ENCODE results near the gene DAGLA. TPM values are rescaled to one million over a fixed set of nuclear protein-coding genes. Genes with fewer than 3 reads are reported as not detected.

DAGLA gene
- total RNA-seq, 2 experiments from 2014 or later, result 0.06 to 0.13 TPM

GRCh38 chr11:61780581-61781162 lies 100.5 kb downstream of the DAGLA start:
- CTCF ChIA-PET, result interaction anchor here (1.1 to 1.8 kb wide), 3 partner anchors 12 to 22 kb away, joined by 3 to 4 read pairs (median 3); partner anchors contain the start of genes FEN1 and TMEM258

GRCh38 chr11:61781585-61781984 lies 101.4 kb downstream of the DAGLA start:
- POLR2A ChIA-PET, result no interaction called here
- CTCF ChIA-PET, result no interaction called here

More at GRCh38 chr11:61780581-61781162, 100.5 kb downstream of the DAGLA start:
- POLR2A ChIA-PET, result no interaction called here

DNA sequence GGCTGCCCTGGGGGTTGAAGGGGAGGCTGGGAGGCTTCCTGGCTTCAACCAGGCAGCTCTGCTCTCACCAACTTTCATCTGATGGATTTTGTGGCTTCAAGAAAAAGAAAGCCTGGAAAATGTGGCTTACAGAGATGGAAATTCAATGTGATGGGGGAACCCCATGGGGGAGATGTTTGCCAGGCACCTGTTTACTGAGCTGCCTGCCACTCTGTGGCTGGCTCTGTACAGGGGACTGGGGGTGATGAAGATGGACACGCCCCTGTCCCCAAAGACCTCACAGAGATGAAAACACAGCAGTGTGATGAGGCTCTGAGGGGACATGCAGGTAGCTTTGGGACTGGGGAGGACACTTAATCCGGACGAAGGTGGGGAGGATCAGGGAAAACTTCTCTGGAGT lies 102.1 kb downstream of the DAGLA start:
- CTCF ChIA-PET, result interaction anchor here (1.1 kb wide), 1 partner anchor 35 kb away, joined by 3 read pairs; no protein-coding TSS in a partner anchor
- POLR2A ChIA-PET, result no interaction called here

GRCh38 chr11:61782841-61783240 lies 102.7 kb downstream of the DAGLA start:
- POLR2A ChIA-PET, result no interaction called here
- CTCF ChIA-PET, result interaction anchor here (1.1 kb wide), 1 partner anchor 35 kb away, joined by 3 read pairs; no protein-coding TSS in a partner anchor

DNA sequence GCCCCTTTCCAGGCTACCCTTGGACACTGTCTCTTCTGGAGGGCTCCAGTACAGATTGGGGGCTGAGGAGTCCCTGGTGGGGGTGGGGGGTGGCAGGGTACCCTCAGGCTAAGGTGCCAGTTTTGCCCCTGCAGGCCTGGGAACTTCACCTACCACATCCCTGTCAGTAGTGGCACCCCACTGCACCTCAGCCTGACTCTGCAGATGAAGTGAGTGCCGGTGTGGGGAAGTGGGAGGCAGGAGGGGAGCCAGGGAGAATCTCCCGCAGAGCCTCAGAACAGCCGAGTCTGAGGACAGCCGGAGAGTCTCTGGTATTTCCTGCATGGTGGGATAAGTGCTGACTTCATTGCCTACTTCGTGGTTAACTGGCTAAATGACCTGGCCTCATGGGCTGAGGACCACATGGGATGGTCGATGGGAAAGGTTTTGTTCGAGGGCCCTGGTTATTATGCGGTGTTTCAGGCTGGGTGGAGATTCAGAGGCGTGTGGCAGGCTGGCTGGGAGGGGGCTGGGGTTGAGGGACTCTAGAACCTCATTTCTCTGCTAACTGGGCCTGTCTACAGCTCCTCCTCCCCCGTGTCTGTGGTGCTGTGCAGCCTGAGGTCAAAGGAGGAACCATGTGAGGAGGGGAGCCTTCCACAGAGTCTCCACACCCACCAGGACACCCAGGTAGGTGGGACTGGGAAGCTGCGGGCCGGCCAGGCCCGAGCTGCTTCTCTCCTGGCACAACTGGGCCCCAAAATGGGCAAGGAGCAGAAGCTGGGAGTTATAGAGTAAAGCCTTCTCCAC lies 103.7 kb downstream of the DAGLA start:
- ChIA-PET POLR2A (no interaction called here), CTCF (no interaction called here)

- CTCF ChIA-PET, result no interaction called here
- POLR2A ChIA-PET, result no interaction called here
Observed at GRCh38 chr11:61784506-61784805, 104.3 kb downstream of the DAGLA start.

GRCh38 chr11:61785837-61786402 lies 105.7 kb downstream of the DAGLA start:
- CTCF ChIA-PET, result interaction anchor here (1.2 to 1.4 kb wide), 2 partner anchors 33 to 296 kb away, joined by 3 to 4 read pairs; no protein-coding TSS in a partner anchor
- POLR2A ChIA-PET, result no interaction called here

DNA sequence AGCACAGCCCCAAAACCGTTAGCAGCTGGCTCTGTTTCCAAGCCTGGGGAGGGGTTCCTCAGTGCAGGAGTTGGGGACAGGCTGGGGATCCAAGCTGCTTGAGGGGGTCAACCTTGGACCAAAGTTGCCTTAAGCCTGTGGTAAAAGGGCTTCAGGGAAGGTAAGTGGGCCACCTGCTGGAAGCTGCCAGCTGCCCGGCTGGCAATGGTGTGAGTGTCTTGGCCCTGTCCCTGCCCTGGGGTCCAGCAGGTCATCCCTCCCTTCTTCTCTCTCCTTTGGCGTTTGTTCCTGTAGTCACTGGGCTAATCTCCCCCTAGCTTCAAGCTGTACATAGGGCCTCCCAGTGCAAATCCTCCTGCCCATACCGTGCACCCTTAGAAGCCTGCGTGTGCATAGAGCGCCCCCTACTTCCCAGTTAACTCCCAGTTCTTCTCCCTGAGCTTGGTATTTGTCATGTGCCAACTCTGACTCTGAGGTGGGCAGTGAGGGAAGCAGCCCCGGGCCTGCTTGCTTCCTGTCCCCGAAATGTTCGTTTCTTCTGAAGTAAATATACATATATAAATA lies 107.8 kb downstream of the DAGLA start:
- POLR2A ChIA-PET, result interaction anchor here (0.6 kb wide), 1 partner anchor 844 kb away, joined by 3 read pairs; no protein-coding TSS in a partner anchor
- CTCF ChIA-PET, result interaction anchor here (1.4 kb wide), 1 partner anchor 39 kb away, joined by 5 read pairs; no protein-coding TSS in a partner anchor

DNA sequence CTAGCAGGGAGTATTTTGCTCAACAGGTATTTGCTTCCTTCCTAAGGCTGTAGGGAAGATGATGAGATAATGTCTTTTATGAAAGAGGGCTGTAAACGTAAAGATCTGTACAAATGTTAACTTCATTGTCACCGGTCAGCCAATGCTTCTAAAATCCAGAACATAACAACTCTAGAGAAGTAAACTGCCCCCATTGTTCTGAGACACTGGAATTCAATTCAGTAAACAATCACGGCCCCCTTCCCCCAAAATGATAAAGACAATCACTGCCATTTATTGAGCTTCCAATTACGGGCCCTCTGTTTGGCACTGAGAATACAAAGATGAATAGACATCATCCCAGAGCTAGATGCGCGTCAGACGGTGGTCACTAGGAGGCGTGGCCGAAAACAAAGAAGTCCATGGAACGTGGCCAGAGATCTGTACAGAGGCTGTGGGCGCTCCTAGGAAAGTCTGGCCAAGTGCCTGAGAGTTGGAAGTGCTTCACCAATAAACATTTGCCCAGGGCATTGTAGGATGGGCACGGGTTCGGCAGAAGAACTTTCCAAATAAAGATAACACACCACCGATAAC lies 111.6 kb downstream of the DAGLA start:
- ChIA-PET CTCF (interaction anchor here (1.2 to 2.6 kb wide), 4 partner anchors 12 to 316 kb away, joined by 3 to 5 read pairs (median 4); no protein-coding TSS in a partner anchor), POLR2A (no interaction called here)

DNA sequence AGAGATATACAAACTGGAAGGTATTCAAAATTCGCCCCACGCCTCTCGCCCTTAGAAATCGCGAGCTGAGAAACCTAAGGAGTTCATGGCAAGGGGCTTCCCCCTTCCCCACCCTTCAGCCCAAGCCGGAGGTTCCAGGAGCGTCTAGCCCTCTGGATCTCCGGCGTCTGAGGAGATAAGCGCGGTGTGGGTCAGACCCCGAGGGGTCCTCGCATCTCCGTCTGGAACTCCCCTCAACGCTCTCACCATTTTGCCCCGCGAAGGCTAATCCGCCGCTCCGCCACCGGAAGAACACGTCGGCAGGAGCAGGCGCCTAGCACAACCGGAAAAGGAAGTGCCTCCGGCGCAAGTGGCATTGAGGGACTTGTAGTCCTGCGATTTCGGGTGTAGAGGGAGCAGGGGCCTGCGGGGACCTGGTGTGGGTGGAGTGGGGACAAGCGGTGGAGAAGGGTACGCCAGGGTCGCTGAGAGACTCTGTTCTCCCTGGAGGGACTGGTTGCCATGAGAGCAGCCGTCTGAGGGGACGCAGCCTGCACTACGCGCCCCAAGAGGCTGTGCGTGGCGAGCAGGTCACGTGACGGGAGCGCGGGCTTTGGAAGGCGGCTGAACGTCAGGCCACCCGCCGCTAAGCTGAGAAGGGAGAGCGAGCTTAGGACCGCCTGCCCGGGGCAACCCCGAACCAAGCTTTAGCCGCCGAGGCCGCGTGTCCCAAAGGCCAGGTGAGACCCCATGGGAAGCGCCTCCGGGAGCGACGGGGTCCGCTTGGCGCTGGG lies 112.3 kb downstream of the DAGLA start, which contains the start of the genes FEN1 and TMEM258:
Gene FEN1 (plus strand): TSS at position 602 of the 773 bp plus-strand sequence. CDS start 2,451 bp downstream, outside the sequence.
Gene TMEM258 (minus strand): TSS at position 290 of the 773 bp plus-strand sequence. CDS start 41 bp downstream, at position 249.
- POLR2A ChIA-PET, result interaction anchor here (0.6 to 1.2 kb wide), 3 partner anchors 23 to 174 kb away, joined by 3 to 6 read pairs (median 3); no protein-coding TSS in a partner anchor

DNA sequence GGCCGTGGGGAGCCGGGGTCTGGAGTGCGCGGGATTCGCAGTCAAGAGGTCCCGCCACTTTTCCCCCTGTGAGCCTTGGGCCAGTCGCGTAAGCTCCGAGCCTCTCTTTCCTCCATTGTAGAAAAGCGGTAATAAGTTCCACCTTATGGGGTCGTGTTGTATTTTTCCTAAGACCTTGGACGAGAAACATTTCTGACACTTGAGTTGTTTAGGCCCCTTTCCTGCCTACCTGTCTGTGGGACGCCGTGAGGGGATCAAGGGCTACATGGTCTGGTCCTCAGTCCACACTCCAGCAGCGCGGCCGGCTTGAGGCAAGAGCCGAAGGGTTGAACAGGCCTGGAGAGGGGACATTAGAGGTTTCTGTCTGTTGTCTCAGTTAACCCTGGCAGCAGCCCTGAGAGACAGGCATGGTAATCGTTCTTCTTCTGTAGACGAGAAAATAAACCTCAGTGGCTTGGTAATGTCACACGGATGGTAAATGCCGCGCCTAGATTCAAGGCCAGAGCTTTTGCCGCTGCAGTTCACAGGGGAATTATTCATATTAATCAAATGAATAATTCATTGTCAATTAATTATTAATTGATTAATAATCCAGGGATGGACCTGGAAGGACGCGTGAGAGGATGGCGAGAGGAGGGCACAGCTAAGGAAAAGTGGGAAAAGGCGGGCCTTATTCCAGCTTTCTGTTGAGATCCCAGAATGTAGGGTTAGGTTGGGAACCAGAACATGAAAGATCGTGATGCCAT lies 113.1 kb downstream of the DAGLA start:
- ChIA-PET POLR2A (interaction anchor here (0.6 to 1.2 kb wide), 3 partner anchors 22 to 174 kb away, joined by 3 to 6 read pairs (median 3); no protein-coding TSS in a partner anchor), CTCF (interaction anchor here (0.6 to 2.6 kb wide), 5 partner anchors 14 to 691 kb away, joined by 3 to 7 read pairs (median 4); partner anchors contain the start of gene CD5)

More for the DNA sequence above, 112.3 kb downstream of the DAGLA start, which contains the start of the genes FEN1 and TMEM258:
- CTCF ChIA-PET, result interaction anchor here (1.2 to 2.6 kb wide), 6 partner anchors 13 to 316 kb away, joined by 3 to 7 read pairs (median 4); no protein-coding TSS in a partner anchor

DNA sequence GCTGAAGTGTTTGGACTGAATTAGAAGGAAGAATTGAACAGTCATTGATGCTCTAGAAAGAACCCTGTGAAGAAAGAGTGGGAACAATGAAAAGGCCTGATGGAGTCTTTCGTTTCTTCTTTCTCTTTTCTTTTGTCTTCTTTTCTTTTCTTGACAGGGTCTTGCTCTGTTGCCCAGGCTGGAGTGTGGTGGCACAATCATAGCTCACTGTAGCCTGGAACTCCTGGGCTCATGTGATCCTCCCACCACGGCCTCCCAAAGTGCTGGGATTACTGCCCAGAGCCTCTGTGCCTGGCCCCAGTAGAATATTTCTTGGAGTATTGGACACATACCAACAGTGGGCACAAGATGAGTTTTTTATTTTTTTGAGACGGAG lies 113.6 kb downstream of the DAGLA start:
- ChIA-PET POLR2A (no interaction called here), CTCF (interaction anchor here (1.3 to 2.6 kb wide), 3 partner anchors 14 to 288 kb away, joined by 4 to 7 read pairs (median 5); no protein-coding TSS in a partner anchor)

GRCh38 chr11:61794579-61794978 lies 114.4 kb downstream of the DAGLA start:
- CTCF ChIA-PET, result interaction anchor here (2.1 kb wide), 1 partner anchor 288 kb away, joined by 7 read pairs; no protein-coding TSS in a partner anchor
- POLR2A ChIA-PET, result no interaction called here

- ChIA-PET CTCF (interaction anchor here (0.6 to 4.0 kb wide), 5 partner anchors 12 to 313 kb away, joined by 3 to 23 read pairs (median 7); no protein-coding TSS in a partner anchor), POLR2A (no interaction called here)
Observed at GRCh38 chr11:61795459-61795858, 115.3 kb downstream of the DAGLA start.

GRCh38 chr11:61795876-61796526 lies 115.8 kb downstream of the DAGLA start:
- POLR2A ChIA-PET, result interaction anchor here (1.2 kb wide), 1 partner anchor 18 kb away, joined by 3 read pairs; no protein-coding TSS in a partner anchor

More at GRCh38 chr11:61795876-61796526, 115.8 kb downstream of the DAGLA start:
- CTCF ChIA-PET, result interaction anchor here (0.6 to 4.0 kb wide), 8 partner anchors 11 to 313 kb away, joined by 3 to 23 read pairs (median 6); partner anchors contain the start of gene FADS2

Data from activated CD8-positive, alpha-beta memory T cell treated with anti-CD3 and anti-CD28 coated beads for 36 hours (primary cell).